GM04503 (cell line): ENCODE results near the gene TRIM7.
"Not testable (repeated sequence)": the region's sequence is repeated elsewhere in the genome, so short reads cannot be mapped to it uniquely, and the experiment has no call there.

Experiments
- DNase-seq: peaks from one replicate; pipeline ENCODE4 v3.0.0-alpha.2; 2012; ENCODE audit warnings: low read depth

Gene TRIM7

DNA sequence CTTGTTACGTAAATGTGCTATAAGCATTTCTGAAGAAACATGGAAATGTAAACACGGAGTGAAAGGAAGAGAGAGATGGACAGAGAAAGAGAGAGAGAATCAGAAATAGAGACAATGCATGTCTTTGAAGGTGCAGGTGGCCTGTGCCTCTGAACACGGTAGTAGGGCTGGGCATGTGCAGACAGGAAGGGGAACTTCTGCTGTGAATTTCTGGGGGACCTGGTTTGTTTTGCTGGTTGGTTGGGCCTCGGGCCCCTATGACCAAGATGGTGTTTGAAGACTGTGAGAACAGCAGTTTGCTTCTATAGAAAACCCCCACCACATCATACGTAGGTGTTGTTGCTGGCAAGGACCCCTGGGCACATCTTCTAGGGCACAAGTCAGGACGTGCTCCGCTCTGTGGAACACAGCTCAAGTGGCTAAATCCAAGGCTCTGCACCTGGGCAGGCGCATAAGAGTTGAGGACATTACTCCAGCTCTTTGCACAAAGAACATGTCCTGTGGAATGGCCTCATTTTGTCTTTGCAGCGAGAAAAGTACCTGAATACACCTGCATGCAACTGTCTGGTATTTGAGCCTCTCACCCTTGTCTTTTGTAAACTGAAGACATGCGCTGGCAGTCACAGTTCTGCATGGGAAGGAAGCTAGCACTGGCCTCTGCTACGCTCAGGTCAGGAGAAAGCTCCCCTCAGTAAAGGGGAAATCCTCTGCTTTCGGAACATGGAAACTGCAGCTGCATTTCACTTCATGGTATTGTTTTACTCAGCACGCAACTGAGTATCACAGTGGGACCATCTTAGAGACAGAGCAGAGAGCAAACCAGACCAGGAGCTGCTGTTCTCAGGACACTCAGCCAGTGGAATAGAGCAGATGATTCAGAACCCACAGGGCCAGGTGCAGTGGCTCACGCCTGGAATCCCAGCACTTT lies 54.9 kb downstream of the TRIM7 start:
- DNase-seq, result no peak

DNA sequence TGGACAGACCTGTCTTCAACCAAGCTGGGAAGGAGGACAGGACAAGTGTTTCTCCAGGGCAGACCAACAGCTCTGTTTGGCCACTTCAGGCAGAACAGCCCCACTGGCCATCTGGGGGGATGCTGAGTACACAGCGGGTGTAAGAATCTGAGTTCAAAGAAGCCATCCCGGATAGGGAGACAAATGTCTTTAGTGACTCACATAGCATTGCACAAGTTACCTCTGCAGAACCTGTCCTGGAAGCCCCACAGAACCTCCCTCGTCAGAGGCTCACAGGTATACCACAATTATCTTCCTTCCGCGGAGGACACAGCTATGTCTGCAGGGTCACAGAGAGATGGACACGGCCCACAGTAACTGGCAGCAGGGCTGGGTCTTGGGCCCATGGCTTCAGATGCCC lies 55.6 kb downstream of the TRIM7 start:
- no peak for DNase-seq

- DNase-seq, result not testable (repeated sequence)
Measured at GRCh38 chr5:181146927-181147636, 57.9 kb downstream of the TRIM7 start, which contains the start of gene OR2V2. Gene OR2V2, plus strand, starts transcription at chr5:181147586. Its CDS starts 7,357 bp downstream, at chr5:181154943.

DNA sequence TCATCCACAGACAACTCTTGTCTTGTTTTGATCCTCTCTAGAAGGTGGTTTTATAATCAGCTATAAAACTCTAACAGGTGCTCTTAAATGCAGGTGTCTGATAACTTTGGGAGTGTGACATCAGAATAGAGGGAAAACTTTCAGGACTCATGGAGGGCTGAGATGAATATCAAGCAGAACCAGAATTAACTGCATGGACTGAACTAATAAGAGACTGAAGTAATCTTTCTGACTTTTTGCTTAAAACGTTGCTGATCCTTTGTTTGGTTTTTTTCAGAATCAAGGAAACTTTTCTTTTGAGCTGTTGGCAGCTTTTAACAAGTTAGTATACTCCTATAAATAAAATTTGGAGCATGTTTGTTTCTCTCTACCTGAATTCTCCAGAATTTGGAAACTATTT lies 59.9 kb downstream of the TRIM7 start:
- DNase-seq, result no peak
